HG02588 (cell line): Measurements from ENCODE around the gene PRDX3.

Source experiments
- ATAC-seq: cut with Tn5 transposase; IDR thresholded peaks from one replicate; pipeline ENCODE4 v1.9.1; 2021; ENCODE audit warnings: mild to moderate bottlenecking, moderate library complexity; ENCODE audit not compliant: unreplicated experiment

The PRDX3 gene

DNA sequence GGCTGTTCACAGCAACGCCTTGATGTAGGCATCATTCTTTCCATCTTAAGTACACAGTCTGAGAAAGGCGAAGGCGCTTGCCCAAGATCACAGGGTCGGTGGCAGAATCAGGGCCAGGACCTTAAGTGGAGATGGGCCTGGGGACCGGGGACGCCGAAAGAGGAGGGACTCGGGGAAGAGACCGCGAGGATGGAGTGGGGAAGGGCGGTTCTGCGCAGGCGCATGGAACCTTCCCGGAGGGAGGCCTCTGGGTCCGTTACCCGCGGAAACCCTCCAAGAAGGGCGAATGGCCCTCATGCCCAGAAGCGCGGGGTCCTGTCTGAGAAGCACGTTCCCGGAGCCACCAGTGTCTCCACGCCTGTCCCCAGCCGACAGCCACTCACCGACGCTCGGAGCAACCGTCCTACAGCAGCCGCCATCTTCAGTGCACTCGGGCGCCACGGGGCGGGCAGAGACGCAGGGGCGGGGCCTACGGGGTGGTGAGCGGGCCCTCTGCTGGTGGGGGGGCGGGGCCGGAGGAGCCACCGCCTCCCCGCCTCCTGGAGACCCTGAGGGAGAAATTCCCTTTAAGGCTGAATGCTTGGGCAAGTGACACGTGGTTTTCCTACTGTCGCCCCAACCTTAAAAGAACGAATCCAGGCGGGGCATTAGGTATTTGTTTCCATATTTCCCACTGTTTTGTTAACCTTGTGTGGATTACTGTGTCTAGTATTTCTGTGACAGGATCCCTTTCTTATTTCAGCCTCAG is at the start of gene PRDX3:
Gene PRDX3 (minus strand): TSS at position 441 of the 748 bp plus-strand sequence. CDS start 22 bp downstream, at position 419.
- ATAC-seq: peak; percentile 89

DNA sequence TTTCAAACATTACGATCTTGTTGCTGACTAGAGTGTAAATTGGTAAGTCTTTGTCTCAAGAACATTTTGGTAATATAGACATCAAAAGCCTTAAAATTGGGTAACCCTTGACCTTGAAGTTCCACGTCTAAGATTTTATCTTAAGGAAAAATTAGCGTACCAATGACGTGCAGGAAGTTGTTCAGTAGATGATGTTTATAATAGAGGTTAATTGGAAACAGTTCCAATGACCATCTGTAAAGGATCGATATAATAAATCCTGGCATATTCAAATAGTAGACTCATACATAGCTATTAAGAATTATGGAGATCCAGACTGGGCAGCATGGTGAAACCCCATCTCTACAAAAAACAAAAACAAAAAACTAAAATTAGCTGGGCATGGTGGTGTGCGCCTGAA is 49.2 kb upstream of the PRDX3 start:
- no peak for ATAC-seq

DNA sequence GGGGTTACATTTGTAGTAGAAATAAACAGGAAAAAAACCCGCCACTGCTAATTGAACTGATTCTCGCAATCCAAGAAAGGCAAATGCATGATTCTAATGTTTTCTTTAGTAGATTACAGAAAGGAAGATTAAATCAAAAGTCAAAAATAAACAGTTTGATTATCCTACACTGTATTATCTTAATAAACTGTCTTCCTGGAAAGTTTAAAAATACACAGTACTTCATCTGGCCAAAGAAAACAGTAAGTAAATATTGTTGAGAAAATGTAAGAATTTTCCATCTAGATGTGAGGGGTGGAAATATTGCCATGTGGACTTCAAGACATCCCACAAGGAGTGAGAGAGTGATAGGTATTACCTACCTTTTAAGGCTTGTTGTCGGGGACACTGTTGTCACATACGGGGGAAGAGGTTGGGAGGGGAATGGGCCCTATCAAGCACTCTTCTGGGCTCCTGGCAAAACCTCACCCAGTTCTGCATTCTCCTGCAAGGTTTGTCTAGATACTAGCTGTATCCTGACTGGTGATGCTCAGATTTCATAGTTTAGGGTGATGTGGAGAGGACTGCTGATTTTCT is 46.6 kb upstream of the PRDX3 start:
- ATAC-seq: no peak

DNA sequence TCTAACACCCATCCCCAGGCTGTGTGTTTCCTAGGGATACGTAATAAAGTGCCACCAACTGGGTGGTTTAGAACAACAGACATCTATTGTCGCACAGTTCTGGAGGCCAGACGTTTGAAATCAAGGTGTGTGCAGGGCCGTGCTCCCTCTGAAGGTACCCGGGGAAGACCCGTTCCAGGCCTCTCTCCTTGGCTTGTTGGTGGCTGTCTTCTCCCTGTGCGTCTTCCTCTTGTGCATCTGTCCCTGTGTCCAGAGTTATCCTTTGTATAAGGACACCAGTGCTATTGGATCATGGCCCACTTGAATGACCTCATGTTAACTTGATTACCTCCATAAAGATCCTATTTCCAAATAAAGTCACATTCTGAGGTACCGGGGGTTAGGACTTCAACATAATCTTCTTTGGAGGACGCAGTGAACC is 44.4 kb upstream of the PRDX3 start:
- no peak for ATAC-seq

DNA sequence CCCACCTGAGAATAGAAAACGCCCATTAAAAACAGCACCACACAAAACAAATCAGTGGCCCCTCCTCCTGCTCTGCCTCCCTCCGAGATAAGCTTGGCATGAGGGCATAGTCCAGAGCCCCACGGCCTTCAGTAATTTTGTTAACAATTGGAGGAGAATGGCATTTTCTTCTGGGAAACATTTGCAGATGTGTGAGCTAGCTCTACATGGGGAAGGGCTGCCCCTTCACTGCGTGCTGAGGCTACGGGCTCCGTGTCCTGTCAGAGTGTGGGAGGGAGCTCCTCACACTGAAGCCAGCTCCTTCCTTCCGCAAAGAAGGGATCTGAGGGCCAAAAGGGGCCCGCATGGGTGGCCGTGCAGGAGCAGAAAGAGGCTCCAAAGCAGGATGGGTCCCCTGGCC is 43.9 kb upstream of the PRDX3 start:
- ATAC-seq: no peak

DNA sequence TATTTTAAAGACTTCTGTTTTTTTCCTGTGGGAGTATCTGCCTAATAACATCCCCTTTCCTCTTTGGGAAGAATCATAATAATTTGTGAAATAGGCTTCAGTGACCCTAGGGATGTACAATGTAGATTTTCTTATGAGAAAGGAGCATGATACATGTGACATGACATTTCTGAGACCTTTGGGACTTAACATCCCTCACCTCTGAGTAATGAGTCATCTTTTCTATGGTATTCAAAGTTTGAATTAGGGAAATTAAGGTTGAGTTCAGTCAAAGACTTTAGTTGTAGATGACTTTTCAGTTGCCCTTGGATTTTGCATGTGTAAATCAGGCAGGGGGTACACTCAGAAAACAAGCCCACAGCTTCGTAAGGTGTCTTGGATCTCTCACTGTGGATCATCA is 43.1 kb upstream of the PRDX3 start:
- ATAC-seq: no peak

DNA sequence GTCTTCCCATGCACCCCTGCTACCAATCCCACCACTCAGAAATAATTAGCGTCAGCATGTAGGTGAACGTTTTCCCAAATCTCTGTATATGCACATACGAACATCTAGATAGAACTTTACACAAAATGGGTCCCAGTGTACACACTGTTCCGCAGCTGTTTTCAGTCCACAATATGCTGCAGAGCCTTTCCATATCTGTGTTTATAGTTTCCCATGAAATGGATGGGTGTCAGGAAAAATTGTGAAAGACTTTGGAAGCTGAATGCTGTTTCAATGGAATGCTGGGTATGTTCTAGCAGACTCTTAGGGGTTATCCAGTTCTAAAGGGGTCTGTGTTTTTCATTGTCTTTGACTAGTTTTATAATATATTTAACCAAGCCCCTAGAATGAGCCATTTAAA is 42.6 kb upstream of the PRDX3 start:
- ATAC-seq: no peak

DNA sequence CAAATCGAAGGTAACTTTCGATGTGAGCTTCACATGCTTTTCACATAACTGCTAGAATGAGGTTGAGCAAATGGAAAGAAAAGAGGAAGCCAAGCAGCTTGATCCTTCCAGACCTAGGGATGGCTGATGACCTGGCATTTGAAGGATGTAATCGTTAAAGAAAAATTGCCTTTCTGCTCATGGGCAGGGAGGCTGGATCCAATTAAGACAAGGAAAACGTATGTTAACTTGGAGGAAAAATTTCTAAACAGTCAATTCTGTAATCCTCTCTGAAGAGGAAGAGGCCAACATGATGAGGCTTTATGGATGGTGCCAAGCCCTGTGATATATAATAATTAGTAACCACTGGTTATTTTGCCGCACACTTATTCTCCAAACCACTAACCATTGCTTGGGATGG is 41.3 kb upstream of the PRDX3 start:
- ATAC-seq: no peak

DNA sequence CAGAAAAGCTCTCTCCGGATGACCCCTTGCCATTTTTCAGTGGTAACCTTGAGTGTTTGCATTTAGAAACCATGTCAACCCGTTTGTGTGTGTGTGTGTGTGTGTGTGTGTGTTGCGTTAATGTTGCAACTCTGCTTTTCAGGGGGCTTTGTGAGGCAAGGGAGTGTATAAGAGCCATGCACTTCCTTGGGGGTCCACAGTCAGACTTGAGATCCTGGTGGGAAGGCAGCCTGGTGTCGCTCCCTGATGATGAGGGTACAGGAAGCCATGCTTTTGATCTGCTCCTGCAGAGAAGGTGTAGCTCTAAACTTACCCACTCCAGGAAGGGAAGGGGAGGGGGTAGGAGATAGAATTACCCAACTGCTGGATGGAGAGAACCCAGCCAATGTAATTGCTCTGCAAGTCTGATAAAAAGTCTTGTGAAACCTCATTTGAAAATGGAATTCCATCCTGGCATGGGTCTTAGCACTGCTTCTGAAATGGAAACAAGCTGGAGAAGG is 39.4 kb upstream of the PRDX3 start:
- ATAC-seq: no peak

DNA sequence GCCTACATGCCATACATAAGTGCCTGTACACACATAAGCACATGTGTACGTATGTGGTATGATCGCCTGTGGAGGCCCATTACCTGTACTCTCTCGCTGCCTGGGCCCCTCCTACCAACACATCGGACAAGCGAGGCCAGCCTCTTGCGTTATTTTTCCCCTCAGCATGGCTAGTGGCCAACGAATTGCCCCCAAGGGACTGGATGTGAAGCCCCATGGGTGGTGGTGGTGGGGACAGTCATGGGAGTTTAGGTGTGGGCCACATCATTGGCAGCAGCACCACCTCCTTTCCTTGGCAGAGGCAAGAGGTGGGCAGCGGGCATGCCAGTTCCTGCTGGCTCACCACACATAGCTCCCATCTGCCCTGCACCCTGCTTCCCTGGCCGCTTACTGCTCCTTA is 38.8 kb upstream of the PRDX3 start:
- no peak for ATAC-seq

DNA sequence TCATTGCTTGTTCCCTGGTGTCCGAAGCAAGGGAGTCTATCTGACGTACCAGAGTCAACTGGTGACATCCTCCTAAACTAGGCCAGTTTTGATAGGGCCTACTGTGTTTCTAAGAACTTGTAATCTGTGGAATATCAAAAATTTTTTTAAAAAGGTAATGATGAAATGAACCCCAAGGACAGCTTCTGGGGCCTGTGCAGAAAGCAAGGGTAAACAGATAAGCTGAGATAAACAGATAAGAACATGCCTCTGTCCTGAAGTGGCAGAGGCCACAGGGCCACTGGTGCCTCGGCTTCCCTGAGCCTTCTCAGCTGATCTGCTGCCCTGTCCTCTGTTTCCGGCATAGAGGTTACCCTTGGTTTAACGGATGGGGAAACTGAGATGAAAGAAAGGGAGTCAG is 37.5 kb upstream of the PRDX3 start:
- ATAC-seq: no peak

DNA sequence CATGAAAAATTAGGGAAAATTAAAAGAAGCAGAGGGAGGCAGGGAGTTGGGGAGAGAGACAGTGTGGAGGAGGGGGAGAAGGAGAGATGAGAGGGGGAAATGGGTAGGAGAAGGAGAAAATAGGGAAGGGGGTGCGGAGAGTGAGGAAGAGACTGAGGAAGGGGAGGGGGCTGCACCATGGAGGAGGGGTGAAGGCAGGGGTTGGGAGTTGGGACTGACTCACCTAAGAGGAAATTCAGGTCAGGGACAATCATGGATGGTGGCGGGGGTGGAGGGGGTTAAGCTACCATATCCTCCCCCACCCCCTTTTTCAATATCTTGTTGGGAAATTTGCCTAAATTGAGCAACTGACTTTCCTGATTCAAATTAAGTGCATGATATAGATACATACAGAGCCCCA is 36.8 kb upstream of the PRDX3 start:
- ATAC-seq: no peak

DNA sequence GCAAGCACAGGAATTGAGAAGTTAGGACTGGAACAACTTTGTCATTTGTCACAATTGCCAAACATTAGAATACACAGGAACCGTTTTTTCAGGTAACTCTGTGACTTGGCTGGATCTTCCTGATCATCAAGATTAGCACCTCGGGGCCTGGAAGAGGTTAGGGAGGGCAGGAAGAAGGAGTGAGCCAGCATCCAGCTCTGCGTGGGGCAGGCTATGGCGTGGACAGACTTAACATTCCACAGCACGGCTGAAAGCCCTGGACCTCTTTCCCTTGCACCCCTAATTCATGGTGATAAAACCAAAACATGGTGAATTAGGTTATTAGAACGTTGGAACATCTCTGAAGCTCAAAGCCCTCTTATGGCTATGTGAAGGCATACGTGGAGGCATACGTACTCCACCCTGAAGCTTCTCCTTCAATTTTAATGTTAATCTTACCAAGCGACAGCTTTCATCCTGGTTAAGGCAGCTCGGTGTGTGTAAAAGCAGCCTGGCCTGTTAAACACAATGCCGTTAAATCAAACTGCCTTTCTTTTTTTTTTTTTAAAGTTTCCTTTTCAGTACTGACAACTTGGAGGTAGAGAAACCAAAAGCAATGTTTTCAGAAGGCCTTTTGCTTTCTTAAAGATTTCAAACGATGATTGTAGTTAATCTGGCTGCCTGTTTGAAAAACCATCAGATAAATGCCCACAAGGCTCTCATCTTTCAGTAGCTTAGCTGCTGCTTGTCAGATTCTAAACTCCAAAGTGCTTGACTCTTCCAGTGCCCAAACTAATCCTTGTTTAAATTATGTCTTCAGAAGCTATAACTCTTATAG is 33.2 kb upstream of the PRDX3 start:
- ATAC-seq: no peak

DNA sequence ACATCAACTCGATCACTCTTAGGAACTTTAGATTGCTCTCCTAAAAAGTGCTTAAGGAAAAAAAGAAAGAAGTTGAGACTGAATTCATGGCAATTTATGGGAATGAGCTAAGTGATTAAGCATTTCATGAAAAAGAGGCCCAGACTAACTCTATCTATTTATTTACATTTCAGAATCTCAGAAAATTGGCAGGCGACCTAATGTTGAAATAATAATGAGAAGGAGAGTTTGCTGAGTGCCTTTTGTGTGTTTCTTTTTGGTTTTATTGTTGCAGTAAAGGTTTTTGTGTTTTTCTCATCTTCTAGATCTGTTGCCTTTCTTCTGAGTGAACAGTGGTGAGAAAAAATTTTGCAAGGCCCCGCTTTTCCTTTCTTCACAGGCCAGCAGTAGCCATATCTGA is 32.6 kb upstream of the PRDX3 start:
- ATAC-seq: no peak

DNA sequence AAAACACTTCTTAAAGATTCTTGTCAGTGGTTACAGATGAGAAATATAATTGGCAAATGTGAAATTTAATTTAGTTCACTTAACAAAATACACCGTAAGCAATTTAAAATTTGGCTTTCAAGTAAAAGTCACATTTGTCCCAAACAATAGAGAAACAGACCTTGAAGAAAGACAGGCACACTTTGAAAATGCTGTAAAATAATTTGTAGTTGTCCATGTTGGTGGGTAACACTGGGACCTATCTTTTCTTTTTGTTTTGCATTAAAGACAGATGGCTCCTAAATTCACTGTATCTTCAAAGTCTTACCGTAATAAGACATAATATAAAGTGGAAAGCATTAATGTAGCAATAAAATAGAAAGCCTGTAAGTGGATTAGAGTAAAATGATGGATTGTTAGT is 32.0 kb upstream of the PRDX3 start:
- no peak for ATAC-seq

DNA sequence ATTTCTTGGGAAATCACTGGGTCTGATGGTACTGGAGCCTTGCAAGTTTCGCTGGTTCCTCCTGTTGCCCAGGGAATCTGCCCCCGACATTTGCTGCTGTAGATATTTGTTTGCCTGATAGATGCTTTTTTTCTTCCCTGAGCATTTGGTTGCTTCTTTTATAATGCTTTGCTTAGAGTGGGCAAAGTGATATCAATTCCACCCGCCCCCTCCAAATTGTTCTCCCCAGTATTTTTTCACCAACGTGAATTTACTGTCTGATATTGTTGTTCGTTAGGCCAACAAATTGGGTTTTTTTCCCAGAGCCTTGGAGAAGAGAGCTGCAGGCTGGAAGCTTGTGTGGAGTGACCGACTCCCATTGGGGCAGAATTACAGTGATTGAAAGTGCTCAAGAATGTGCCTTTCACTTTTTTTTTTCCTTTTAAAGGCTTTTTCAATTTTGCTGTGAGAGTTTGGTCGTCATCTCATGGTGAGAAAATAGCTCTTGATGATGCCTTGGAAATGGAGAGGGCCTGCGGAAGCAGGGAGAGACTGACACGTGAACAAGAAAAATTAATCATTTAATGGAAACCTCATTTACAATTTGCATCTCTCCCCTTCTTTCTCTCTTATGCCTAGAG is 31.2 kb upstream of the PRDX3 start:
- no peak for ATAC-seq

DNA sequence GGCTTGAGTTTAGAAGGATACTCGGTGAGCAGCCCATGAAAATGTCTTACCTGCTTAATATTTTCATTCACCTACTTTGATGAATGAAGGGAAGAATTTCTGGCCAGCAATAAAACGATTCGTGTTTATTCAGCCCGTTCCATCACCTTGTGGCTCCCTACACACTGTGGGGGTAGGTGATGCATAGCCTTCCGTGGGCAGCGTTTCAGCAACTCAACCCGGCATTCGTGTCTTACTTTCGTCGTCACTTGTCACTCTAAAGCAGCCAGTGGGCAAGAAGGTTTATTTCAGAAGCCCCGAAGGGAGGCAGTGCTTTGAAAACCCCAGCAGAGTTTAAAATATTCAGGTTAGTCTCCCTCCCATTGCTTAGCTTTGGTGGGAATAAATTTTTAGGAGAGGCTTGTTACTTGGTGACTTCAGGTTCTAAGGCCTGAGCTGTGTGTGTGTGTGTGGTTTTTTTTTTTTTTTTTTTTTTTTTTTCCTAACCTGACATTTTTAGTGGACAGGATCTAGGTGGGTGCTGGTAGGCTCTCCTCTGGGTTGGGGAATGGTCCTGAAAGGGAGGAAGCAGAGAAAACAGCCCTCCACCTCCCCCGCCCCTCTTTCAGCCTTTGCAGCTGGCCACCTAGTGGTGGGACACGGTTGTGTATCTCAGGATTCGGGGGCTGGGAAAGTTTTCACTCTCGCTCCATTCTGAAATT is 30.6 kb upstream of the PRDX3 start:
- ATAC-seq: no peak

DNA sequence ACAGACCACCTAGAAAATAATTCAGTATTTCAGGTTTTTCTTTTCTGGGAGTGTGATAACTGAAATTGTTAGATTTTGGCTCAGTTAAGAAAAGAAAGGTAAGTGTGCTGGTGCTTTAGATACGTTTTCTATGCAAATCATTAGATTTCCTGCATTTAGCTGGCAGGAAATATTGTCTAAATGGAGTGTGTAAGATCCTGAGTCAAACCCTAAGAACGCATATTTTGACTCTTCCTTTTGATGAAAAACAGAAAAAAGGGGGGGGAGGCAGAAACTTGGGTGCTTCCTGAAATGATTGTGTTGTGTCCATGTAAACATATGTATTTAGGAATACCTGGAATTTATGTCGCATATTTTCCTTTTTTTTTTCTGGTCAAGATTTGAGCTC is 29.9 kb upstream of the PRDX3 start:
- no peak for ATAC-seq

DNA sequence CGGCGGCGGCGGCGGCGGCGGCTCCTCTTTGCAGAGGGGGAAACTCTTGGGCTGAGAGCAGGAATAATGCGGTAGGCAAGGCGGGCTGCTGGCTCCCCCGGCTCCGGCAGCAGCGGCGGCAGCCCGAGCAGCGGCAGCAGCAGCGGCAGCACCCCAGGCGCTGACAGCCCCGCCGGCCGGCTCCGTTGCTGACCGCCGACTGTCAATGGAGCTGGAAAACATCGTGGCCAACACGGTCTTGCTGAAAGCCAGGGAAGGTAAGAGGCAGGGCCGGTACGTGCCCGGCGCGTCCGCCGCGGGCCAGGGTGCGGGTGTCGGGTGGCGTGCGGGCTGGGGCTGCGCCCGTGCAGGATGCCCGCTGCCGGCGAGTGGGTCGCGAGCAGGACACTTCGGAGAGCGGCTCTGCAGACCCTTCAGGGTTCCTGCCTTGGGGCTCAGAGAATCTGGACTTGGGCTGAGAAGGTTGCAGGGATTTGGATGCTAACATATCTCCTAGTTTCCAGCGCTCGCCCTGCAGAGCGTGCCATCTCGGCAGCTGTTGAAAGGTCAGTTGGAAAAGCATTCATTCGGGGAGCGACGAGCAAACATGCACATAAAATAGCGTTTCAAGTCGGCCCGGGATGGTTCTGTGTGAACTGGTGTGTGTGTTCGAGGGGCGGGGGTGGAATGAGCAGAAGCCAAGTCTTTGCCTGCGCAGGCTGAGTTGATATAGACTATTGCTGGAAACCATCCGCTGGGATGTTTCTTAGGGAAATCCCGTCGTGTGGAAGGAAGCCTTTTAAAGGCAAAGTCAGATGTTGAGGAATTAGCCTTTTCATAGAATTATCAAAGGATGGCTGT is 29.3 kb upstream of the PRDX3 start:
- peak; percentile 1 for ATAC-seq

DNA sequence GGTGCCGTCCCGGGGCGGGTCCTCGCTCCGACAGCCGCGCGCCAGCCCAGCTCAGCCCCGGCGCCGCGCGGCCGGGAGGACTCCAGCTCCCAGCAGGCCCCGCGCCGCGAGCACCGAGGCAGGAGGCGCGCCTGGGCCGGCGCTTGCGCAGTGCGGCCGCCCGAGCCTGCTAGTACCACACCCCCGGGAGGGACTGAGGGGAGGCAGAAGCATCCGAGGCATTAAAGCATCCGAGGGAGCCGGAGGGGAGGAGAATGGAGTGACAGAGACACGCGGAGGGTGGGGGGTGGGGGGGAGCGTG is 28.7 kb upstream of the PRDX3 start, which contains the start of gene GRK5:
Gene GRK5 (plus strand): TSS at position 206 of the 301 bp plus-strand sequence. CDS start 347 bp downstream, outside the sequence.
- ATAC-seq: peak; percentile 81
